ENCODE measurements around the gene ZBTB39. TPM values are rescaled to one million over a fixed set of nuclear protein-coding genes. Genes with fewer than 3 reads are reported as not detected.

ZBTB39 gene
- total and polyA plus RNA-seq, 2 of the 13 experiments (the other 11 are each of a cell fraction or from before 2014, with no cell fraction given): 6.5 to 6.9 TPM

GRCh38 chr12:57040211-57040610 lies 33.9 kb upstream of the ZBTB39 start:
- intact Hi-C loops (cut with micrococcal nuclease; ENCODE audit: unreplicated experiment) (no loop called here), in situ Hi-C loops (cut with HindIII; ENCODE audit: extremely low pct_ligation_motif_present, low pct_unique_long_range_greater_than_20kb) (no loop called here)
- Histone ChIP-seq H3K36me3 (replicated peaks in 1 of 2; ENCODE audit: control insufficient read depth in 1 of 2, insufficient read depth in 2 of 2, low read length in 2 of 2) (no peaks in the 10 kb centered on the region), H3K27ac (ENCODE audit: extremely low read length, insufficient read depth, low read length) (no peak overlapping the region), H4K20me1 (ENCODE audit: insufficient read depth, low read length) (no peaks in the 10 kb centered on the region), H3K4me1 (ENCODE audit: insufficient read depth, low read length) (no peaks in the 10 kb centered on the region), H2AFZ (ENCODE audit: low read length) (no peak overlapping the region), H3K79me2 (ENCODE audit: insufficient read depth, low read length) (no peaks in the 10 kb centered on the region), H3K4me3 (replicated peaks in 1 of 3; ENCODE audit: insufficient read depth in 1 of 3, low read depth in 2 of 3, low read length in 3 of 3) (no peak overlapping the region), H3K27me3 (ENCODE audit: control insufficient read depth in 1 of 2, insufficient read depth in 2 of 2, low read length in 2 of 2) (no peaks in the 10 kb centered on the region), H3K9ac (ENCODE audit: insufficient read depth, low read depth, low read length) (no peak overlapping the region), H3K9me3 (ENCODE audit: low read length) (no peaks in the 10 kb centered on the region), H3K4me2 (ENCODE audit: low read depth, low read length) (no peak overlapping the region)
- ChIA-PET CTCF (ENCODE audit: low intra/inter-chr PET ratio, low total read pairs) (no interaction called here), POLR2A (no interaction called here)
- ATAC-seq: no peak
- WGBS (ENCODE audit: low lambda C conversion rate): 80% methylated on average over 4 of the region's 4 CpGs
- no TSS peak for BruUV-seq (replicated peaks)
- TF ChIP-seq TEAD3 (CRISPR knock-in tag; optimal IDR thresholded peaks at IDR 0.05; ENCODE audit: borderline replicate concordance): no peak
- TF ChIP-seq ZBTB38 (CRISPR knock-in tag; IDR thresholded peaks at IDR 0.05): no peak
- no peak for TF ChIP-seq ZNF224 (CRISPR knock-in tag; IDR thresholded peaks at IDR 0.05)
- FAIRE-seq: no peak
- DNase-seq (ENCODE audit: low spot score): no peak

- CTCF ChIA-PET (ENCODE audit: low intra/inter-chr PET ratio, low total read pairs): no interaction called here
- Histone ChIP-seq H3K9ac (ENCODE audit: insufficient read depth, low read depth, low read length) (no peak overlapping the region), H3K4me3 (replicated peaks in 1 of 3; ENCODE audit: insufficient read depth in 1 of 3, low read depth in 2 of 3, low read length in 3 of 3) (no peak overlapping the region), H3K79me2 (ENCODE audit: insufficient read depth, low read length) (no peaks in the 10 kb centered on the region), H2AFZ (ENCODE audit: low read length) (no peak overlapping the region), H3K4me1 (ENCODE audit: insufficient read depth, low read length) (no peaks in the 10 kb centered on the region), H4K20me1 (ENCODE audit: insufficient read depth, low read length) (no peaks in the 10 kb centered on the region), H3K4me2 (ENCODE audit: low read depth, low read length) (no peak overlapping the region), H3K27ac (ENCODE audit: extremely low read length, insufficient read depth, low read length) (no peak overlapping the region), H3K9me3 (ENCODE audit: low read length) (no peaks in the 10 kb centered on the region), H3K36me3 (replicated peaks in 1 of 2; ENCODE audit: control insufficient read depth in 1 of 2, insufficient read depth in 2 of 2, low read length in 2 of 2) (no peaks in the 10 kb centered on the region), H3K27me3 (ENCODE audit: control insufficient read depth in 1 of 2, insufficient read depth in 2 of 2, low read length in 2 of 2) (no peaks in the 10 kb centered on the region)
- in situ Hi-C loops (cut with HindIII; ENCODE audit: extremely low pct_ligation_motif_present, low pct_unique_long_range_greater_than_20kb) (no loop called here), intact Hi-C loops (cut with micrococcal nuclease; ENCODE audit: unreplicated experiment) (no loop called here)
- no peak for DNase-seq (ENCODE audit: low spot score)
- POLR2A ChIA-PET: no interaction called here
- no TSS peak for BruUV-seq (replicated peaks)
- 84% methylated on average over 9 of the region's 9 CpGs for WGBS (ENCODE audit: low lambda C conversion rate)
- TF ChIP-seq ZNF101 (CRISPR knock-in tag; IDR thresholded peaks at IDR 0.05; ENCODE audit: borderline replicate concordance, low read depth) (no peak), ZNF746 (CRISPR knock-in tag; IDR thresholded peaks at IDR 0.05) (no peak), TRIM24 (CRISPR knock-in tag; IDR thresholded peaks at IDR 0.05) (no peak), CREB1 (IDR thresholded peaks at IDR 0.05) (no peak), CREB1 (CRISPR knock-in tag; IDR thresholded peaks at IDR 0.05) (no peak), ZNF605 (CRISPR knock-in tag; IDR thresholded peaks at IDR 0.05) (no peak), POLR2G (IDR thresholded peaks at IDR 0.05; ENCODE audit: low read depth, low read length) (no peak), MED13 (CRISPR knock-in tag; IDR thresholded peaks at IDR 0.05) (no peak), ZNF484 (CRISPR knock-in tag; IDR thresholded peaks at IDR 0.05; ENCODE audit: borderline replicate concordance, low read depth) (no peak), HNRNPK (IDR thresholded peaks at IDR 0.05; ENCODE audit: low read depth, low read length, poor library complexity, severe bottlenecking) (no peak), KDM2A (CRISPR knock-in tag; IDR thresholded peaks at IDR 0.05; ENCODE audit: borderline replicate concordance, low read depth) (no peak), ZNF749 (CRISPR knock-in tag; IDR thresholded peaks at IDR 0.05; ENCODE audit: borderline replicate concordance) (no peak), ZNF552 (CRISPR knock-in tag; IDR thresholded peaks at IDR 0.05; ENCODE audit: borderline replicate concordance) (no peak), ZNF136 (CRISPR knock-in tag; IDR thresholded peaks at IDR 0.05; ENCODE audit: low read depth) (no peak)
- FAIRE-seq: no peak
- no peak for ATAC-seq
Measured at GRCh38 chr12:57039016-57039798, 32.9 kb upstream of the ZBTB39 start.
